ENCODE measurements around the gene CNN2.

CNN2 gene

DNA sequence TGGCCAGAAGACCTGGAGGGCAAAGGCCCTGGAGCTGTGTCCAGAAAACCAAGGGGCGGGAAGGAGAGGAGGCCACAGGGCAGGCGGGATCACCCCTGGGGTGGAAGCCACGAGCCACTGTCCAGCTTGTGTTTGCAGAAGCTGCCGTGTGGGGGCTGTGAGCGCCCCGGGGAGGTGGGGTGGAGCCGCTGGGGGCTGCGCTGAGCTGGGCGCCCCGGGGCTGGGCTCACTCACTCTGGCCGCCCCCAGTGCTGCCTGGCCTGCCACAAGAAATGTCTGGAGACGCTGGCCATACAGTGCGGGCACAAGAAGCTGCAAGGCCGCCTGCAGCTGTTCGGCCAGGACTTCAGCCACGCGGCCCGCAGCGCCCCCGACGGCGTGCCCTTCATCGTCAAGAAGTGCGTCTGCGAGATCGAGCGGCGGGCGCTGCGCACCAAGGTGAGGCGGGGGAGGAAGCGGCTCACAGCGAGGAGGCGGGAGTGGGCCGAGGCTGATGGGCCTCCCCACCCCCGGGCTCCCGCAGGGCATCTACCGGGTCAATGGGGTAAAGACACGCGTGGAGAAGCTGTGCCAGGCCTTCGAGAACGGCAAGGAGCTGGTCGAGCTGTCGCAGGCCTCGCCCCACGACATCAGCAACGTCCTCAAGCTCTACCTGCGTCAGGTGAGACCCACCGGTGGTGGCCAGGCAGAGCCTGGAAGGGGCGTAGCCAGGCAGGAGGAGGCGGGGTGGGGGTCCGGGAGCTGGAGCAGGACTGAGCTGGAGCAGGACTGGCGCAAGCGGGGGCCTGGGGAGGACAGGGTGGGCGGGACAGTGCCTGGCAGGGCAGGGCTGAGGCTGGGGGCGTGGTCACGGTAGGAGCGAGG, 55.1 kb downstream of the CNN2 start:
- Histone ChIP-seq H3K36me3 (ENCODE audit: insufficient read depth) (no peaks in the 10 kb centered on the region), H2AFZ (ENCODE audit: low read depth) (no peak overlapping the region), H4K20me1 (ENCODE audit: insufficient read depth) (no peaks in the 10 kb centered on the region), H3K9ac (no peak overlapping the region), H3K27me3 (ENCODE audit: insufficient read depth, low read depth) (no peaks in the 10 kb centered on the region), H3K27ac (no peak overlapping the region), H3K79me2 (ENCODE audit: insufficient read depth, low read depth) (no peaks in the 10 kb centered on the region), H3K4me3 (IDR thresholded peaks at IDR 0.05; ENCODE audit: insufficient read depth, low read depth, low read length) (no peak overlapping the region), H3K4me1 (ENCODE audit: low read depth, poor library complexity, severe bottlenecking) (peaks cover 14% of the 10 kb centered on the region), H3K4me2 (no peak overlapping the region)
- TF ChIP-seq, protein P1, sequence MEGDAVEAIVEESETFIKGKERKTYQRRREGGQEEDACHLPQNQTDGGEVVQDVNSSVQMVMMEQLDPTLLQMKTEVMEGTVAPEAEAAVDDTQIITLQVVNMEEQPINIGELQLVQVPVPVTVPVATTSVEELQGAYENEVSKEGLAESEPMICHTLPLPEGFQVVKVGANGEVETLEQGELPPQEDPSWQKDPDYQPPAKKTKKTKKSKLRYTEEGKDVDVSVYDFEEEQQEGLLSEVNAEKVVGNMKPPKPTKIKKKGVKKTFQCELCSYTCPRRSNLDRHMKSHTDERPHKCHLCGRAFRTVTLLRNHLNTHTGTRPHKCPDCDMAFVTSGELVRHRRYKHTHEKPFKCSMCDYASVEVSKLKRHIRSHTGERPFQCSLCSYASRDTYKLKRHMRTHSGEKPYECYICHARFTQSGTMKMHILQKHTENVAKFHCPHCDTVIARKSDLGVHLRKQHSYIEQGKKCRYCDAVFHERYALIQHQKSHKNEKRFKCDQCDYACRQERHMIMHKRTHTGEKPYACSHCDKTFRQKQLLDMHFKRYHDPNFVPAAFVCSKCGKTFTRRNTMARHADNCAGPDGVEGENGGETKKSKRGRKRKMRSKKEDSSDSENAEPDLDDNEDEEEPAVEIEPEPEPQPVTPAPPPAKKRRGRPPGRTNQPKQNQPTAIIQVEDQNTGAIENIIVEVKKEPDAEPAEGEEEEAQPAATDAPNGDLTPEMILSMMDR (conservative IDR thresholded peaks at IDR 0.05; ENCODE audit: low read depth, low read length) = no peak

GRCh38 chr19:1082165-1082927, 55.9 kb downstream of the CNN2 start:
- no peak overlapping the region for H3K27ac ChIP-seq
- no peak overlapping the region for H3K4me2 ChIP-seq
- H3K36me3 ChIP-seq (ENCODE audit: insufficient read depth) = no peaks in the 10 kb centered on the region
- peaks cover 6% of the 10 kb centered on the region for H3K4me1 ChIP-seq (ENCODE audit: low read depth, poor library complexity, severe bottlenecking)
- TF ChIP-seq, protein P1 (conservative IDR thresholded peaks at IDR 0.05; ENCODE audit: low read depth, low read length) = no peak
- H3K4me3 ChIP-seq (IDR thresholded peaks at IDR 0.05; ENCODE audit: insufficient read depth, low read depth, low read length) = no peak overlapping the region
- no peaks in the 10 kb centered on the region for H4K20me1 ChIP-seq (ENCODE audit: insufficient read depth)
- H3K27me3 ChIP-seq (ENCODE audit: insufficient read depth, low read depth) = no peaks in the 10 kb centered on the region
- no peak overlapping the region for H2AFZ ChIP-seq (ENCODE audit: low read depth)
- H3K9ac ChIP-seq = no peak overlapping the region
- H3K79me2 ChIP-seq (ENCODE audit: insufficient read depth, low read depth) = no peaks in the 10 kb centered on the region

- no peak overlapping the region for H3K4me2 ChIP-seq
- no peaks in the 10 kb centered on the region for H3K79me2 ChIP-seq (ENCODE audit: insufficient read depth, low read depth)
- TF ChIP-seq, protein P1 (conservative IDR thresholded peaks at IDR 0.05; ENCODE audit: low read depth, low read length) = no peak
- H3K9ac ChIP-seq = no peak overlapping the region
- no peaks in the 10 kb centered on the region for H4K20me1 ChIP-seq (ENCODE audit: insufficient read depth)
- no peaks in the 10 kb centered on the region for H3K4me1 ChIP-seq (ENCODE audit: low read depth, poor library complexity, severe bottlenecking)
- no peaks in the 10 kb centered on the region for H3K36me3 ChIP-seq (ENCODE audit: insufficient read depth)
- no peak overlapping the region for H3K27ac ChIP-seq
- H2AFZ ChIP-seq (ENCODE audit: low read depth) = no peak overlapping the region
- H3K4me3 ChIP-seq (IDR thresholded peaks at IDR 0.05; ENCODE audit: insufficient read depth, low read depth, low read length) = no peak overlapping the region
- H3K27me3 ChIP-seq (ENCODE audit: insufficient read depth, low read depth) = no peaks in the 10 kb centered on the region
Measured at GRCh38 chr19:1082928-1083816, 56.8 kb downstream of the CNN2 start.
